PC-3 (cell line): ENCODE data around the gene EMP3.

ENCODE experiments used
- CTCF ChIP-seq: fragments of 300-600 bp; sonication (generic); conservative IDR thresholded peaks from 2 replicates; pipeline ENCODE4 v1.5.1; 2017; ENCODE audit warnings: antibody characterized with exemption, low read depth, mild to moderate bottlenecking, low read length
- EZH2 ChIP-seq: fragments of 300-600 bp; sonication (generic); IDR thresholded peaks from one replicate; pipeline ENCODE4 v1.6.1; 2017; ENCODE audit warnings: antibody characterized with exemption, mild to moderate bottlenecking, low read length; ENCODE audit not compliant: unreplicated experiment

DNA sequence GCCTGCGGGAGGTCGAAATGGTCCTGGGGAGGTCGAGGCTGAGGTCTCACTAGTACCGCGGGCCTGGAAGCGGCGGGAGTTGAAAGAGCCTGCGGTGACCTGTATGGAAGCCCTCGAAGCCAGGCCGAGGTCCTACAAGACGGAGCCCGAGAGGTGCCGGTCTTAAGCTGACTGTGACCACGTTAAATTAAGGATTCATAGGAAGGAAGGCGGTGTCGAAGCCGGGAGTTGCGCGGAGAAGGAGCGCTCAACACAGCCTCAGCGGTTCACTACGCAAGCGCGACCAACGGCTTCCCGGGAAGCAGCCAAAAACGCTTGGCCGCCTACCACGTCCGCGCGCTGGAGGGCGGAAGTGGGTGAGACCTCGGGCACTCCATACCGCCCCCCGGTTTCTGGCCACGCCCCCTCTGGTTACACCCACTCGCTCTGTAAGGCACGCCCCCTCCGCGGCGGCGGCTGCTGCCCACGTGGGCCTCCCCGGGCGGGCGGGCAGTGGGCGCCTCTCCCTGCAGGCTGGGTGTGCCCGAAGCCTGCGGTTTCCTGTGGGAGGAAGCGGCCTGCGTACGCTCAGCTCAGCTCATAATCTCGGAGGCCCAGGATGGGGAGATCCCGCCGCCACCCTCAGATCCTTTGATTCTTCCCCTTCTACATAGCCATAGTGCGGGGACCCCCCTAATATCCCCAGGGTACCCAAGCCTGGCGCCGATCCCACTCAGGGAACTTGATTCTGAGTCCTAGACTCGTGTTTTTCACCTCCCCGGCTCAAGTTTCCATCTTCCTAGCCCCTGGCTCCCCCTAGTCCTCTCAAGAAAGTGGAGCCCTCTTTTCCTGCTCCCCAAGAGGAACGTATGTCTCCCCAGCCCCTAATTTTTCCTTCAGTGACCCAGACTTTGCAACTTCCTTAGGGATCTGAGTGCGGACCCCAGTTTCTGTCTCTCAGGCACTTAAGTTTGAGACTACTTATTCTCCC is 3.4 kb upstream of the EMP3 start:
- TF ChIP-seq CTCF (no peak), EZH2 (no peak)
